Esophagus muscularis mucosa (tissue), 4 donors: Measurements from ENCODE around the gene ZSCAN12. TPM values are rescaled to one million over a fixed set of nuclear protein-coding genes. Genes with fewer than 3 reads are reported as not detected.
A peak's percentile ranks its signal among the peaks of the same experiment; 100 is the strongest.
"Not testable (repeated sequence)": the region's sequence is repeated elsewhere in the genome, so short reads cannot be mapped to it uniquely, and the experiment has no call there.

Experiments
- DNase-seq: peaks from one replicate; pipeline ENCODE4 v3.0.0-alpha.2; 2017; ENCODE audit errors: extremely low spot score
- H3K27ac ChIP-seq, 4 donors: fragments of 200-600 bp; sonication (generic); replicated peaks in 1 of 4; 1 replicate in 3 of 4; 2 replicates in 1 of 4; pipeline ENCODE4 v1.5.1; 2016 to 2019; ENCODE audit warnings: mild to moderate bottlenecking in 1 of 4
- H3K27me3 ChIP-seq, 4 donors: fragments of 200-600 bp; sonication (generic); one replicate each; pipeline versions ENCODE4 v1.5.1 to v1.6.0; 2016 to 2019
- H3K36me3 ChIP-seq, 4 donors: fragments of 200-600 bp; sonication (generic); one replicate each; pipeline ENCODE4 v1.5.1; 2016 to 2019
- H3K4me1 ChIP-seq, 4 donors: fragments of 200-600 bp; sonication (generic); one replicate each; pipeline ENCODE4 v1.5.1; 2016 to 2019
- H3K4me3 ChIP-seq, 4 donors: fragments of 200-600 bp; sonication (generic); 1 replicate in 2 of 4; 2 replicates in 2 of 4; pipeline ENCODE4 v1.5.1; 2016 to 2019; ENCODE audit warnings: mild to moderate bottlenecking in 4 of 4, moderate library complexity in 1 of 4
- H3K9me3 ChIP-seq, 4 donors: fragments of 200-600 bp; sonication (generic); 1 replicate in 3 of 4; 2 replicates in 1 of 4; pipeline ENCODE4 v1.5.1; 2016 to 2019
- CTCF ChIP-seq, 3 experiments: fragments of 200-600 bp in 2 of 3; fragments of 450-650 bp in 1 of 3; sonication (generic) in 2 of 3; IDR thresholded peaks; one replicate each; pipeline ENCODE4 v1.5.1; 2017 to 2019; ENCODE audit warnings: antibody characterized with exemption in 3 of 3, mild to moderate bottlenecking in 2 of 3, moderate library complexity in 1 of 3
- EP300 ChIP-seq: sonication (generic); formaldehyde crosslinking; IDR thresholded peaks from one replicate; pipeline ENCODE4 v1.6.1; 2017; ENCODE audit warnings: antibody characterized with exemption
- POLR2A ChIP-seq: fragments of 450-650 bp; IDR thresholded peaks from one replicate; pipeline ENCODE4 v1.6.1; 2017; ENCODE audit warnings: antibody characterized with exemption, moderate library complexity, mild to moderate bottlenecking, low read depth
- POLR2AphosphoS5 ChIP-seq, 2 donors: sonication (generic); formaldehyde crosslinking; IDR thresholded peaks; one replicate each; pipeline ENCODE4 v1.6.1; 2017; ENCODE audit warnings: antibody characterized with exemption in 2 of 2
- WGBS: methylation state at CpG from one replicate; pipeline ENCODE4 v1.1.5; 2018; 5-methylcytosine and 5-hydroxymethylcytosine counted together
- intact Hi-C: fragments of 100-400 bp; cut with DNase I; formaldehyde crosslinking; loops from one replicate; pipeline ENCODE4 v1.15.1; 2023
- total RNA-seq, 4 donors: library from RNA; depleted of rRNA; stranded (reverse); fragments of >200 nt; gene quantifications; one replicate each; pipeline versions ENCODE4 v1.1.0 to v1.2.1, GENCODE V29; 2016

The ZSCAN12 gene
- 1 to 10 TPM; 4.0 to 5.7 (median 4.6) TPM for total RNA-seq

GRCh38 chr6:28399350-28400121 lies at the start of gene ZSCAN12:
Gene ZSCAN12 (minus strand): TSS chr6:28399747. CDS start chr6:28398405, 1,342 bp downstream.
- peaks cover 12 to 39% (median 35%) of the 10 kb centered on the region in 4 donors for H3K4me1 ChIP-seq
- H3K4me3 ChIP-seq = peak within 1 kb of the TSS; percentile 73 to 91 (median 84)
- 1% methylated on average over 25 of the region's 49 CpGs for WGBS
- H3K27me3 ChIP-seq = no peaks in the 10 kb centered on the region
- TF ChIP-seq POLR2A (no peak), CTCF (IDR thresholded peaks at IDR 0.05) (peak; percentile 31 to 53 (median 52)), POLR2AphosphoS5 (IDR thresholded peaks at IDR 0.05) (peak; percentile 65 to 77), EP300 (no peak)
- H3K9me3 ChIP-seq = no peaks in the 10 kb centered on the region
- intact Hi-C loops = loop anchor here (5.0 kb wide), 1 partner anchor 43 kb away; the partner anchor contains the start of gene ZSCAN23
- peak within 1 kb of the TSS; percentile 57 to 69 (median 68) for H3K27ac ChIP-seq
- peak; percentile 93 for DNase-seq
- peaks cover 0 to 24% (median 12%) of the 10 kb centered on the region in 4 donors for H3K36me3 ChIP-seq

GRCh38 chr6:28449056-28449455 lies 49.5 kb upstream of the ZSCAN12 start:
- intact Hi-C loops = no loop called here
- H3K36me3 ChIP-seq = no peaks in the 10 kb centered on the region
- H3K27me3 ChIP-seq = peaks cover 0 to 69% (median 14%) of the 10 kb centered on the region in 4 donors
- no peak overlapping the region for H3K4me3 ChIP-seq
- no peak overlapping the region for H3K27ac ChIP-seq
- no peak for DNase-seq
- TF ChIP-seq POLR2AphosphoS5 (IDR thresholded peaks at IDR 0.05) (no peak), CTCF (IDR thresholded peaks at IDR 0.05) (no peak), EP300 (no peak), POLR2A (no peak)
- WGBS = 100% methylated on average over 1 of the region's 1 CpG
- peaks cover 4 to 8% (median 6%) of the 10 kb centered on the region in 4 donors for H3K4me1 ChIP-seq
- H3K9me3 ChIP-seq = no peaks in the 10 kb centered on the region

- intact Hi-C loops, H3K36me3 ChIP-seq, DNase-seq, H3K9me3 ChIP-seq, H3K27ac ChIP-seq: not testable (repeated sequence)
- Histone ChIP-seq H3K4me1 (peaks cover 9 to 18% (median 11%) of the 10 kb centered on the region in 4 donors), H3K4me3 (peak overlapping the region in 2 of 4 donors; percentile 38 to 47), H3K27me3 (peaks cover 0 to 61% (median 14%) of the 10 kb centered on the region in 4 donors)
Measured at GRCh38 chr6:28447512-28447906, 48.0 kb upstream of the ZSCAN12 start.

GRCh38 chr6:28446818-28447511 lies 47.4 kb upstream of the ZSCAN12 start:
- H3K9me3 ChIP-seq = no peaks in the 10 kb centered on the region
- peaks cover 11 to 24% (median 13%) of the 10 kb centered on the region in 4 donors for H3K4me1 ChIP-seq
- intact Hi-C loops = no loop called here
- H3K27me3 ChIP-seq = peaks cover 0 to 58% (median 14%) of the 10 kb centered on the region in 4 donors
- TF ChIP-seq EP300 (no peak), CTCF (IDR thresholded peaks at IDR 0.05) (no peak), POLR2AphosphoS5 (IDR thresholded peaks at IDR 0.05) (no peak), POLR2A (no peak)
- 4% methylated on average over 16 of the region's 36 CpGs for WGBS
- DNase-seq = no peak
- no peak overlapping the region for H3K27ac ChIP-seq
- peak overlapping the region; percentile 26 to 47 (median 36) for H3K4me3 ChIP-seq
- no peaks in the 10 kb centered on the region for H3K36me3 ChIP-seq

- Histone ChIP-seq H3K27me3 (peaks cover 0 to 42% (median 14%) of the 10 kb centered on the region in 4 donors), H3K4me1 (peaks cover 11 to 26% (median 13%) of the 10 kb centered on the region in 4 donors)
- intact Hi-C loops = loop anchor here (5.0 kb wide), 1 partner anchor 47 kb away; the partner anchor contains the start of gene ZSCAN12
- H3K4me3 ChIP-seq, H3K27ac ChIP-seq, DNase-seq, H3K9me3 ChIP-seq, H3K36me3 ChIP-seq: not testable (repeated sequence)
- WGBS = 93% methylated on average over 3 of the region's 3 CpGs
Measured at GRCh38 chr6:28444759-28445158, 45.2 kb upstream of the ZSCAN12 start.
